ENCODE measurements around the gene PLCB1. TPM values are rescaled to one million over a fixed set of nuclear protein-coding genes. Genes with fewer than 3 reads are reported as not detected.

PLCB1 gene
- total RNA-seq, 1 experiment from 2014 or later: 11.3 TPM

- ChIA-PET CTCF (no interaction called here), POLR2A (no interaction called here)
- Mint-ChIP-seq H3K4me1 (peaks cover 5% of the 10 kb centered on the region; the same call in 1 of the 2 replicates), H3K36me3 (no peaks in the 10 kb centered on the region), H3K9me3 (no peaks in the 10 kb centered on the region), H3K27me3 (ENCODE audit: low read depth) (no peaks in the 10 kb centered on the region), H3K4me3 (no peak overlapping the region), H3K27ac (no peak overlapping the region)
- TF ChIP-seq TEAD1 (CRISPR knock-in tag; IDR thresholded peaks at IDR 0.05) (no peak), ZNF425 (CRISPR knock-in tag; conservative IDR thresholded peaks at IDR 0.05) (no peak), NR2C2 (CRISPR knock-in tag; IDR thresholded peaks at IDR 0.05) (no peak), ETV6 (CRISPR knock-in tag; IDR thresholded peaks at IDR 0.05) (no peak), JAZF1 (CRISPR knock-in tag; IDR thresholded peaks at IDR 0.05) (no peak), MAX (CRISPR knock-in tag; IDR thresholded peaks at IDR 0.05) (no peak), ZNF263 (CRISPR knock-in tag; IDR thresholded peaks at IDR 0.05; ENCODE audit: low read depth) (no peak), ZNF532 (CRISPR knock-in tag; IDR thresholded peaks at IDR 0.05; ENCODE audit: borderline replicate concordance) (no peak), ERG (CRISPR knock-in tag; IDR thresholded peaks at IDR 0.05) (no peak), CREB1 (CRISPR knock-in tag; IDR thresholded peaks at IDR 0.05) (no peak)
- DNase-seq (ENCODE audit: low spot score): no peak
- no peak for ATAC-seq
Observed at GRCh38 chr20:8272766-8273165, 140.7 kb downstream of the PLCB1 start.

- no peak for ATAC-seq
- no peak for DNase-seq (ENCODE audit: low spot score)
- Mint-ChIP-seq H3K27me3 (ENCODE audit: low read depth) (no peaks in the 10 kb centered on the region), H3K9me3 (no peaks in the 10 kb centered on the region), H3K27ac (no peak overlapping the region), H3K4me1 (no peaks in the 10 kb centered on the region), H3K4me3 (no peak overlapping the region), H3K36me3 (no peaks in the 10 kb centered on the region)
- TF ChIP-seq ZNF671 (CRISPR knock-in tag; IDR thresholded peaks at IDR 0.05) (no peak), EMX1 (CRISPR knock-in tag; IDR thresholded peaks at IDR 0.05) (no peak), GABPB1 (CRISPR knock-in tag; IDR thresholded peaks at IDR 0.05) (no peak), GTF2I (CRISPR knock-in tag; conservative IDR thresholded peaks at IDR 0.05) (no peak), NFE2L1 (CRISPR knock-in tag; IDR thresholded peaks at IDR 0.05) (no peak), HMGA2 (CRISPR knock-in tag; IDR thresholded peaks at IDR 0.05) (no peak), NR1H2 (CRISPR knock-in tag; IDR thresholded peaks at IDR 0.05) (no peak), SMAD3 (CRISPR knock-in tag; IDR thresholded peaks at IDR 0.05; ENCODE audit: borderline replicate concordance) (no peak), CBFB (CRISPR knock-in tag; IDR thresholded peaks at IDR 0.05; ENCODE audit: low read depth) (no peak), AR (CRISPR knock-in tag; IDR thresholded peaks at IDR 0.05) (no peak), ZNF232 (CRISPR knock-in tag; IDR thresholded peaks at IDR 0.05) (no peak), ZNF512 (CRISPR knock-in tag; IDR thresholded peaks at IDR 0.05; ENCODE audit: borderline replicate concordance) (no peak), ATF6 (CRISPR knock-in tag; IDR thresholded peaks at IDR 0.05) (no peak)
- ChIA-PET CTCF (interaction anchor here (0.5 kb wide), 1 partner anchor 475 kb away, joined by 3 read pairs; no protein-coding TSS in a partner anchor), POLR2A (no interaction called here)
Observed at GRCh38 chr20:8284902-8285301, 152.8 kb downstream of the PLCB1 start.

Measured in WTC11 (cell line).